Esophagus muscularis mucosa (tissue), 3 donors: ENCODE measurements around the gene ZCCHC13.

Experiments used
- CTCF ChIP-seq, 3 experiments: fragments of 200-600 bp in 2 of 3; fragments of 450-650 bp in 1 of 3; sonication (generic) in 2 of 3; IDR thresholded peaks; one replicate each; pipeline ENCODE4 v1.5.1; 2017 to 2019; ENCODE audit warnings: antibody characterized with exemption in 3 of 3, mild to moderate bottlenecking in 2 of 3, moderate library complexity in 1 of 3
- POLR2A ChIP-seq: fragments of 450-650 bp; IDR thresholded peaks from one replicate; pipeline ENCODE4 v1.6.1; 2017; ENCODE audit warnings: antibody characterized with exemption, moderate library complexity, mild to moderate bottlenecking, low read depth
- POLR2AphosphoS5 ChIP-seq, 2 donors: sonication (generic); formaldehyde crosslinking; IDR thresholded peaks; one replicate each; pipeline ENCODE4 v1.6.1; 2017; ENCODE audit warnings: antibody characterized with exemption in 2 of 2

DNA sequence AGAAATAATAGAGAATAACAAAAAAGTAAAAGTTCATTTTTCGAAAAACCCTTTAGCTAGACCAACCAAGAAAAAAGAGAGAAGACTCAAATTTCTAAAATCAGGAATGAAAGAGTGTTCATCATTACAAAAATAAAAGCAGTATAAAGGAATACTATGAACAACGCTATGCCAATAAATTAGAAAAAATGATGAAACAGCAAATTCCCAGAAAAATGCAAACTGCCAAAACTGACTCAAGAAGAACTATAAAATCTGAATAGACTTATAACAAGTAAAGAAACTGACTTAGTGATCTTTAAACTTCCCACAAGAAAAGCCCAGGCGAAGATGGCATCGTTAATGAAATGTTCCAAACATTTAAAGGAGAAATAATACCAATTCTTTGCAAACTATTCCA, 3.1 kb upstream of the ZCCHC13 start:
- TF ChIP-seq POLR2A (no peak), CTCF (IDR thresholded peaks at IDR 0.05) (no peak), POLR2AphosphoS5 (IDR thresholded peaks at IDR 0.05) (no peak)
